Testis (tissue), 2 donors: Measurements from ENCODE around the gene TRMT44.
"Not testable (repeated sequence)": the region's sequence is repeated elsewhere in the genome, so short reads cannot be mapped to it uniquely, and the experiment has no call there.

Experiments
- POLR2A ChIP-seq: fragments of 450-650 bp; IDR thresholded peaks from one replicate; pipeline ENCODE4 v1.6.1; 2017; ENCODE audit warnings: antibody characterized with exemption, mild to moderate bottlenecking, moderate library complexity
- TF ChIP-seq, protein P1 (sequence below), 3 experiments: fragments of 450-650 bp in 2 of 3; fragments of 200-600 bp in 1 of 3; sonication (generic) in 1 of 3; IDR thresholded peaks; one replicate each; pipeline ENCODE4 v1.5.1; 2016 to 2019; ENCODE audit warnings: antibody characterized with exemption in 3 of 3, mild to moderate bottlenecking in 2 of 3, moderate library complexity in 1 of 3

DNA sequence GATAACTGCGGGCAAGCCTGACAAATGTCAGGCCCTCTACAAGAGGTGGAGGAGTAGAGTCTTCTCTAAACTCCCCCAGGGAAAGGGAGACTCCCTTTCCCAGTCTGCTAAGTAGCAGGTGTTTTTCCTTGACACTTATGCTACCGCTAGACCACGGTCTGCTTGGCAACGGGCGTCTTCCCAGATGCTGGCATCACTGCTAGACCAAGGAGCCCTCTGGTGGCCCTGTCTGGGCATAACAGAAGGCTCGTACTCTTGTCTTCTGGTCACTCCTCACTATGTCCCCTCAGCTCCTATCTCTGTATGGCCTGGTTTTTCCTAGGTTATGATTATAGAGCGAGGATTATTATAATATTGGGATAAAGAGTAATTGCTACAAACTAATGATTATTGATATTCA, 33.7 kb upstream of the TRMT44 start:
- TF ChIP-seq, protein P1, sequence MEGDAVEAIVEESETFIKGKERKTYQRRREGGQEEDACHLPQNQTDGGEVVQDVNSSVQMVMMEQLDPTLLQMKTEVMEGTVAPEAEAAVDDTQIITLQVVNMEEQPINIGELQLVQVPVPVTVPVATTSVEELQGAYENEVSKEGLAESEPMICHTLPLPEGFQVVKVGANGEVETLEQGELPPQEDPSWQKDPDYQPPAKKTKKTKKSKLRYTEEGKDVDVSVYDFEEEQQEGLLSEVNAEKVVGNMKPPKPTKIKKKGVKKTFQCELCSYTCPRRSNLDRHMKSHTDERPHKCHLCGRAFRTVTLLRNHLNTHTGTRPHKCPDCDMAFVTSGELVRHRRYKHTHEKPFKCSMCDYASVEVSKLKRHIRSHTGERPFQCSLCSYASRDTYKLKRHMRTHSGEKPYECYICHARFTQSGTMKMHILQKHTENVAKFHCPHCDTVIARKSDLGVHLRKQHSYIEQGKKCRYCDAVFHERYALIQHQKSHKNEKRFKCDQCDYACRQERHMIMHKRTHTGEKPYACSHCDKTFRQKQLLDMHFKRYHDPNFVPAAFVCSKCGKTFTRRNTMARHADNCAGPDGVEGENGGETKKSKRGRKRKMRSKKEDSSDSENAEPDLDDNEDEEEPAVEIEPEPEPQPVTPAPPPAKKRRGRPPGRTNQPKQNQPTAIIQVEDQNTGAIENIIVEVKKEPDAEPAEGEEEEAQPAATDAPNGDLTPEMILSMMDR (IDR thresholded peaks at IDR 0.05), result peak; percentile 35 to 61 (median 50)
- TF ChIP-seq POLR2A, result not testable (repeated sequence)
